ENCODE measurements around the gene PEAK3. TPM values are rescaled to one million over a fixed set of nuclear protein-coding genes. Genes with fewer than 3 reads are reported as not detected.
A peak's percentile ranks its signal among the peaks of the same experiment; 100 is the strongest.

PEAK3 gene
- total RNA-seq, 2 experiments from 2014 or later, result not detected

DNA sequence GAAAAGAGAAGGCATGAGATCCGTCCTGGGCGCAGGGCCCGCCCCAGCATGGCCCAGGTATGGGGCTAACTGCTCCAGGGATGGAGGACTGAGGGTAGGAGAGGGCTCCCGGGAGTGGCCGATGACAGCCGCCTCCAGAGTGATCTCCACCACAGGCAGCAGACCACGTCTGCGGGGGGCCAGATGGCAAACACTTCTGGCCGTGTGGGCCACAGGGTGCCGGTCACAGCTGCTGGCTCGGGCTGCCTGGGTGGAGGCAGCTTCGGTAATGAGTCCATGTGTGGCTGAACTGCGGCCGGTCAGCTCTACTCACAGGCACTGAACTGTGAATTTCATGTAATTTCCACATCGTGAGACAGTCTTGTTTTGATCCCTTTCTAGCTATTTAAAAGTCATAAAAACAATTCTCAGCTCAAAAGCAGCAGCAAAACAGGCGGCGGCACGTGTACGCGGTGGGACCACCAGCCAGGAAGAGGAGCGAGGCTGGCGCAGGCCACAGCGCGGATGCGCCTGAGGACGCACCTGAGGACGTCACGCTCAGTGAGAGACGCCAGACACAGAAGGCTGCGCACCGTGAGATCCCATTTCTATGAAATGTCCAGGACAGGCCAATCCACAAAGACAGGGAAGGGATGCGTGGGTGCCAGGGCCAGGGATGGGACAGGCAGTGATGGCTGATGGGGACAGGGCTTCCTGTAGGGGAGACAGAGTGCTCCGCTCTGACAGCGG, 42.4 kb upstream of the PEAK3 start:
- Mint-ChIP-seq H3K27me3 (no peaks in the 10 kb centered on the region), H3K9me3 (no peaks in the 10 kb centered on the region), H3K36me3 (peaks cover 37% of the 10 kb centered on the region), H3K27ac (no peak overlapping the region), H3K4me3 (no peak overlapping the region), H3K4me1 (ENCODE audit: low read depth) (peaks cover 29% of the 10 kb centered on the region)
- POLR2A ChIA-PET, result no interaction called here
- CTCF ChIA-PET, result no interaction called here
- DNase-seq, result no peak
- intact Hi-C loops (cut with micrococcal nuclease), result no loop called here

DNA sequence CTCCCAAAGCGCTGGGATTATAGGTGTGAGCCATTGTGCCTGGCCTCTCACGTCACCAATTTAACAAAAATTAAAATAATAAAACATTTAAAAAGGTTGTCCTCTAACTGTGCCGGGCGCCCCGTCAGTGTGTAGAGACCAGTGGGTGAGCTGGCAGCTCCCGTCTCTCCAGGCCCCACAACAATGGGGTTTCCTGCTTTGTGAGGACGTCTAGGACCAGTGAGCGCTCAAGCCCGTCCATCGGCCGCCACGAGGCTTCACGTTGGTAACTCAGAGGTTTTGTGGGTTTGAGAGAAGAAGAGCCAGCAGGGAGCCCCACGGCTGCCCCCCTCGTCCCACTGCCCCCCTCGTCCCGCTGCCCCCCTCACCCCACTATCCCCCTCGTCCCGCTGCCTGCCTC, 41.7 kb upstream of the PEAK3 start:
- H3K27ac Mint-ChIP-seq, result no peak overlapping the region
- no peaks in the 10 kb centered on the region for H3K9me3 Mint-ChIP-seq
- peaks cover 25% of the 10 kb centered on the region for H3K4me1 Mint-ChIP-seq (ENCODE audit: low read depth)
- no peak for DNase-seq
- no peak overlapping the region for H3K4me3 Mint-ChIP-seq
- POLR2A ChIA-PET, result no interaction called here
- no peaks in the 10 kb centered on the region for H3K27me3 Mint-ChIP-seq
- peaks cover 37% of the 10 kb centered on the region for H3K36me3 Mint-ChIP-seq
- intact Hi-C loops (cut with micrococcal nuclease), result no loop called here
- CTCF ChIA-PET, result interaction anchor here (0.9 to 1.5 kb wide), 2 partner anchors 62 to 68 kb away, joined by 3 to 4 read pairs; no protein-coding TSS in a partner anchor

DNA sequence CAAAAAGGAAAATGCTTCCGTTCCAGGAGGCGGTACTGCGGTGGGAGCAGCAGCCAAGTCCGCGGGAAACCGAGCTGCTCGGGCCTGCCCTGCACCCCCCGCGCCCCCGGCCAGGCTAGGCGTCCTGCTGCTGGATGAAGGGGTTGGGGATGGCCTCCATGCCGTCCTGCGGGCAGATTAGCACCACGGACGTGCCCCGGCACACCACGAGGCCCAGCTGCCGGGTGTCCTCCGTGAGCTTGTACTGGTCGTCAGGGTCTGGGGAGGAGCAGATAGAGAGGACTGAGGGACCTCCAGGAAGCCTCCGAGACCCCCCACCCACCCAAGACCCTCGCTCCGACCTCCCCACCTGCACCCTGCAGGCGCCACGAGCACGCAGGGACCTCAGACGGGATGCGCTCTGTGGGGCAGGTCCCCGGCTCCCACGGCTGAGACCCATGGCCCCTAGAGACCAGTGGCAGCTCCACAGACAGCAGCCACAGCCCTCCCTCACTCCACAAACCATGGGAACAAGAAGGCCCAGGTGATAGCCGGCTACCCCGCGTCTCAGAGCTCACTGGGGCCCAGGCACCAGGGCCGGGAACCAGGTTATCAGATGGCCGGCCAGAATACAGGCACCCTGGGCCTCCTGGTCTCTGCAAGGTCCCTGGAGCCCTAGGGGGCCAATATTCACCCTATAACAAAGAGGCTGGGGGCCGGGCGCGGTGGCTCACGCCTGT, 39.7 kb upstream of the PEAK3 start:
- Mint-ChIP-seq H3K27me3 (no peaks in the 10 kb centered on the region), H3K27ac (no peak overlapping the region), H3K4me1 (ENCODE audit: low read depth) (peaks cover 14% of the 10 kb centered on the region), H3K9me3 (no peaks in the 10 kb centered on the region), H3K36me3 (peaks cover 25% of the 10 kb centered on the region), H3K4me3 (no peak overlapping the region)
- DNase-seq, result no peak
- ChIA-PET CTCF (no interaction called here), POLR2A (no interaction called here)
- intact Hi-C loops (cut with micrococcal nuclease), result no loop called here

DNA sequence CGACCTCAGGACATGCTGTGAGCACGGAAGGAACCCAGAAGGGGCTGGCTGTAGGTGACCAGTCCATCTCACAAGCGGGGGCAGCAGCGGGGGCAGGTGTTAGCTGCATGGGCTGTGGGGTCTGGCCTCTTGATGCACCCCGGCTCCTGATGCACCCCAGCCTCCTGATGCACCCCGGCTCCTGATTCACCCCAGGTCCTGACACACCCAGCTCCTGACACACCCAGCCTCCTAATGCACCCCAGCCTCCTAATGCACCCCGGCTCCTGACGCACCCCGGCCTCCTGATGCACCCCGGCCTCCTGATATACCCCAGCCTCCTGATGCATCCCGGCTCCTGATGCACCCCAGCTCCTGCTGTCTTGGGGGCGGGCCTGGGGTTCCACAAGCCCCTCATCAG, 39.0 kb upstream of the PEAK3 start:
- peaks cover 19% of the 10 kb centered on the region for H3K36me3 Mint-ChIP-seq
- POLR2A ChIA-PET, result interaction anchor here (0.5 to 0.6 kb wide), 2 partner anchors 24 to 64 kb away, joined by 3 read pairs; no protein-coding TSS in a partner anchor
- no peak for DNase-seq
- intact Hi-C loops (cut with micrococcal nuclease), result no loop called here
- no peaks in the 10 kb centered on the region for H3K27me3 Mint-ChIP-seq
- no peak overlapping the region for H3K4me3 Mint-ChIP-seq
- CTCF ChIA-PET, result no interaction called here
- peaks cover 7% of the 10 kb centered on the region for H3K4me1 Mint-ChIP-seq (ENCODE audit: low read depth)
- H3K27ac Mint-ChIP-seq, result no peak overlapping the region
- H3K9me3 Mint-ChIP-seq, result peaks cover under 1% of the 10 kb centered on the region

DNA sequence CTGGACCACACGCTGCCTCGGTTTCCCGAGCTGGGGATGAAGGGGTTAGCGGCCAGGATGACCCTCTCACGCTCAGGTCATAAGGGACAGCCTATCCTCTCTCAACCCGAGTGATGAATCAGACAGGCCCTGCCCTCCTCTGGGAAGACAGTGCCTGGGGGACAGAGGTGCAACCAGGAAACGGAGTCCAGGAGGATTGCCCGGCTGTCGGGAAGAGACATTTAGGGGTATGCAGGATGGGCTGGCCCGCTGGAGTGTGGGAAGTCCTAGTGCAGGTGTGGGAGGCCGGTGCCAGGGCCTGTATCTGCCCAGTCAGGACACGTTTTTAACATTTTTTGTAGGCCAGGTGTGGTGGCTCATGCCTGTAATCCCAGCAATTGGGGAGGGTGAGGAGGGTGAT, 38.1 kb upstream of the PEAK3 start:
- Mint-ChIP-seq H3K9me3 (peaks cover 9% of the 10 kb centered on the region), H3K4me1 (ENCODE audit: low read depth) (no peaks in the 10 kb centered on the region), H3K27ac (no peak overlapping the region), H3K4me3 (no peak overlapping the region), H3K27me3 (peaks cover under 1% of the 10 kb centered on the region), H3K36me3 (peaks cover 14% of the 10 kb centered on the region)
- ChIA-PET CTCF (no interaction called here), POLR2A (no interaction called here)
- no peak for DNase-seq
- intact Hi-C loops (cut with micrococcal nuclease), result no loop called here

DNA sequence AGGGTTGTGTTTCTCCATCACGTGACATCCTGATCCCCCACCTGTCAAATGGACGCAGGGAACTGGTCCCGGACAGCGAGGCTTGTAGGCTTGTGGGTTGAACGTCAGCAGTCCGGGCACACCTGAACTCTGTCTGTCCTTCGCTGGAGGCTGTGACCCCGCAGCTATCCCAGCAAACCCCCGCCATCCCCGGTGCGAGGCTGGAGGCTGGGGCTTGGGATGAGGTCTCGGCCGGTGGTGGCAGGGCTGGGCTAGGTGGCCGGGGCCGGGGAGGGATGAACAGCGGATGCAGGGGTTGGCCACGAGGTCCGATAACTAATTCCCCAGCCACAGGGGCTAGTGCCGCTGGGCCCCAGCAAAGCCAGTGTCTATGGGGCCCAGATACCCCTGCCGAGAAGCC, 37.6 kb upstream of the PEAK3 start:
- Mint-ChIP-seq H3K27me3 (peaks cover 5% of the 10 kb centered on the region), H3K36me3 (peaks cover 16% of the 10 kb centered on the region), H3K4me3 (no peak overlapping the region), H3K27ac (no peak overlapping the region), H3K4me1 (ENCODE audit: low read depth) (no peaks in the 10 kb centered on the region), H3K9me3 (peaks cover 14% of the 10 kb centered on the region)
- no peak for DNase-seq
- intact Hi-C loops (cut with micrococcal nuclease), result no loop called here
- POLR2A ChIA-PET, result no interaction called here
- CTCF ChIA-PET, result no interaction called here

DNA sequence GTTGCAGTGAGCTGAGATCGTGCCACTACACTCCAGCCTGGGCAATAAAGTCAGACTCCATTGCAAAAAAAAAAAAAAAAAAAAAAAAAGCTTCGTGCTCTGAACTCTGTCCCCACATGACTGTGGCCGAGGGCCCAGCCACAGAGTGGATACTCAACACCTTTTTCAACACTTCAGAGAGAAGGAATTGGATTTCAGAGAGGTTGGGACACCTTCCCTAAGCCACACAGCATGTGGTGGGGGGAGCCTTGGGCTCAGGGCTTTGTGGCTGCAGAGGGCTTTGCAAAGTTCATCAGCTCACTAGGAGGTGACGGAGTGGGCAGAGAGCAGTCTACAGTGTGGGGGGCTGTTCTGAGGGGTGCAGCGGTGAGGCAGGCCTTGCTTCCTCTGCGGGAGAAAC, 36.9 kb upstream of the PEAK3 start:
- intact Hi-C loops (cut with micrococcal nuclease), result no loop called here
- POLR2A ChIA-PET, result interaction anchor here (0.8 kb wide), 1 partner anchor 88 kb away, joined by 3 read pairs; no protein-coding TSS in a partner anchor
- H3K36me3 Mint-ChIP-seq, result peaks cover 10% of the 10 kb centered on the region
- H3K27me3 Mint-ChIP-seq, result peaks cover 6% of the 10 kb centered on the region
- peaks cover 18% of the 10 kb centered on the region for H3K9me3 Mint-ChIP-seq
- H3K4me3 Mint-ChIP-seq, result no peak overlapping the region
- no peaks in the 10 kb centered on the region for H3K4me1 Mint-ChIP-seq (ENCODE audit: low read depth)
- CTCF ChIA-PET, result no interaction called here
- H3K27ac Mint-ChIP-seq, result no peak overlapping the region
- DNase-seq, result no peak

DNA sequence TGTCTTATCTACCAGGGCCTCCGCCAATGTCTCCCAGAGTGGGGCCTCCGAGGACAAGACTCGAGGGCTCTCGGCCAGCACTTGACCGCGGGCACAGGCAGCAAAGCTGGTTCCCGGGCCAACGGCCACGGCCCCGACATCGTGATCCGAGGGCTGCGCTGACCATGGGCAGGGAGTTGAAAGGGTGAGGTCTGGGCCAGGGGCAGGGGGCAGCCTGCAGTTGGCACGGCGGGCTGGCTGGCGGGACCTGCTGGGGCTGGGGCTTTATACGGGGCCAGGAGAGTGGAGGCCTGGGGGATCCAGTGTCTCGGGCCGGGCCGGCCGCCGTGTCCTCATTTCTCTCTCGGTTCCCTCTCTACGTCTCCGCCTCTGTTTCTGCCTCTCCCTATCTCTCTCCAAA, 35.8 kb upstream of the PEAK3 start:
- DNase-seq, result no peak
- H3K9me3 Mint-ChIP-seq, result peaks cover 18% of the 10 kb centered on the region
- intact Hi-C loops (cut with micrococcal nuclease), result no loop called here
- H3K27me3 Mint-ChIP-seq, result peaks cover 14% of the 10 kb centered on the region
- ChIA-PET POLR2A (no interaction called here), CTCF (interaction anchor here (1.5 kb wide), 1 partner anchor 9 kb away, joined by 3 read pairs; no protein-coding TSS in a partner anchor)
- H3K36me3 Mint-ChIP-seq, result peaks cover 6% of the 10 kb centered on the region
- no peak overlapping the region for H3K4me3 Mint-ChIP-seq
- H3K27ac Mint-ChIP-seq, result no peak overlapping the region
- H3K4me1 Mint-ChIP-seq (ENCODE audit: low read depth), result no peaks in the 10 kb centered on the region

DNA sequence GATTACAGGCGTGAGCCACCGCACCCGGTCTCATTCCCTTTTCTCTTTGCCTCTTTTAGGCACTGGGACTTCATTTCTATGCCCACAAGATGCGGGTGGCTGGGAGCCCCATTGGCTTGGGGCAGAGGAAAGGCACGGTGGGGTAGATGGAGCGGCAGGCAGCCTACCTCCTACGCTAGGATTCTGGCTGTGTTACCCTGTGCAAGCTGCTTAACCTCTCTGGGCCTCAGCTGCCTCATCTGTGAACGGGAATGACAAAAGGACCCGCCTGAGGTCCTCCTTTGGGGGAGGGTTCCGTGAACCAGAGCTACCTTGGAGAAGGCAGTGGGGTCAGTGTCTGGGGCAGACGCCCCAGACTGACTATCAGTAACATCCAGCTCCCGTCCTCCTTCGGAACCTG, 35.3 kb upstream of the PEAK3 start:
- H3K9me3 Mint-ChIP-seq, result peaks cover 18% of the 10 kb centered on the region
- no peak overlapping the region for H3K4me3 Mint-ChIP-seq
- ChIA-PET CTCF (interaction anchor here (1.5 kb wide), 1 partner anchor 9 kb away, joined by 3 read pairs; no protein-coding TSS in a partner anchor), POLR2A (no interaction called here)
- H3K4me1 Mint-ChIP-seq (ENCODE audit: low read depth), result no peaks in the 10 kb centered on the region
- no peak for DNase-seq
- H3K27me3 Mint-ChIP-seq, result peaks cover 14% of the 10 kb centered on the region
- intact Hi-C loops (cut with micrococcal nuclease), result no loop called here
- peaks cover 6% of the 10 kb centered on the region for H3K36me3 Mint-ChIP-seq
- H3K27ac Mint-ChIP-seq, result no peak overlapping the region

DNA sequence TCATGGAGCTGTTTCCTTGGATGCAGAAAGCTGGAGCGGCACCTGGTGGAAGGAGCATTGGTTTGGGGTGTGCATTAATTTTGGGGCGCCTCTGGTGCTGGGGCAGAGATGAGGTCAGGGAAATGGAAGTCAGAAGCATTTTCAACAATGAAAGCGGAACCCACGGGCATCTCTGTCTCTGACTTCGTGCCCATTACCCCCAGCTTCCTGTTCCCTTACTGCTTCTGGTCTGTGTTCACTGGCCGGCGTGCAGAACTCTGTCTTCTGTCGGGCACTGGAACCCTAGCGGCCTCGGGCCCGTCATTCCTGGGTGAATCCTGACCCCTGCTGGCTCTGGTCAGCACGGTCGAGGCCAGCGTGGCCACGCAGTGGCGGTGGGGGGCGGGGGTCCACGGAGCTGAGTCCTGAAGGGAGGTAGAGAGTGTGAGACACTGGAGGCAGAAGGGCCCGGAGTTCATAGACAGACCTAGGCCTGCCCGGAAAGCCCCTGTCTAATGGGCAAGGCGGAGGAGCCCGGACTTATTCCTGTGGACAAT, 33.9 kb upstream of the PEAK3 start:
- ChIA-PET POLR2A (no interaction called here), CTCF (interaction anchor here (0.6 to 1.4 kb wide), 3 partner anchors 11 to 78 kb away, joined by 3 to 4 read pairs (median 3); no protein-coding TSS in a partner anchor)
- peaks cover 6% of the 10 kb centered on the region for H3K36me3 Mint-ChIP-seq
- peak; percentile 38 for DNase-seq
- intact Hi-C loops (cut with micrococcal nuclease), result no loop called here
- H3K9me3 Mint-ChIP-seq, result peaks cover 18% of the 10 kb centered on the region
- H3K27ac Mint-ChIP-seq, result no peak overlapping the region
- H3K27me3 Mint-ChIP-seq, result peaks cover 14% of the 10 kb centered on the region
- no peak overlapping the region for H3K4me3 Mint-ChIP-seq
- H3K4me1 Mint-ChIP-seq (ENCODE audit: low read depth), result no peaks in the 10 kb centered on the region

DNA sequence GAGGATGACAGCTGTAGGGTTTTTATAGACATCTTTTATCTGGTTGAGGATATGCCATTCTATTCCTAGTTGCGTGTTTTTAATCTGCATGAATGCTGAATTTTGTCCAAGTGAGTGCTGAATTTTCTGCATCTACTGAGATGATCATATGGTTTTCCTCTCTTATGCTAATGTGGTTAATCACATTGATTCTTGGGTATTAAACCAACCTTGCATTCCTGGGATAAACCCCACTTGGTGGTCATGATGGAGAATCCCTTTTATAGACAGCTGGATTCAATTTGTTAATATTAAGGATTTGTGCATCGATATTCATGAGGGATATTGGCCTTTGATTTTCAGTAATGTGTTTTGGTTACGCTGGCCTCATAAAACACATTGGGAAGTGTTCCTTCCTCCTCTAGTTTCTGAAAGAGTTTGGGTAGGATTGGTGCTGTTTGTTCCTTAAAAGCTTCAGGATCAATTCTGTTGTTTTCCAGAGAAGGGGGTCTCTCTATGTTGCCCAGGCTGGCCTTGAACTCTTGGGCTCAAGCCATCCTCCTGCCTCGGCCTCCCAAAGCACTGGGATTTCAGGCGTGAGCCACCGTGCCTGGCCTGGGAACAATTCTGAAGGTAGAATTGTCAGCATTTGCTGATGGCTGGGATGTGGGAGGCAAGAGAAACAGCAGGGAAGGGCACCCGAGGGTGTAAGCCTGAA, 33.3 kb upstream of the PEAK3 start:
- intact Hi-C loops (cut with micrococcal nuclease), result no loop called here
- DNase-seq, result no peak
- peaks cover 14% of the 10 kb centered on the region for H3K27me3 Mint-ChIP-seq
- peaks cover 18% of the 10 kb centered on the region for H3K9me3 Mint-ChIP-seq
- ChIA-PET POLR2A (no interaction called here), CTCF (interaction anchor here (0.6 to 1.4 kb wide), 3 partner anchors 11 to 617 kb away, joined by 3 to 4 read pairs (median 3); no protein-coding TSS in a partner anchor)
- no peak overlapping the region for H3K4me3 Mint-ChIP-seq
- peaks cover 6% of the 10 kb centered on the region for H3K36me3 Mint-ChIP-seq
- H3K27ac Mint-ChIP-seq, result no peak overlapping the region
- no peaks in the 10 kb centered on the region for H3K4me1 Mint-ChIP-seq (ENCODE audit: low read depth)

DNA sequence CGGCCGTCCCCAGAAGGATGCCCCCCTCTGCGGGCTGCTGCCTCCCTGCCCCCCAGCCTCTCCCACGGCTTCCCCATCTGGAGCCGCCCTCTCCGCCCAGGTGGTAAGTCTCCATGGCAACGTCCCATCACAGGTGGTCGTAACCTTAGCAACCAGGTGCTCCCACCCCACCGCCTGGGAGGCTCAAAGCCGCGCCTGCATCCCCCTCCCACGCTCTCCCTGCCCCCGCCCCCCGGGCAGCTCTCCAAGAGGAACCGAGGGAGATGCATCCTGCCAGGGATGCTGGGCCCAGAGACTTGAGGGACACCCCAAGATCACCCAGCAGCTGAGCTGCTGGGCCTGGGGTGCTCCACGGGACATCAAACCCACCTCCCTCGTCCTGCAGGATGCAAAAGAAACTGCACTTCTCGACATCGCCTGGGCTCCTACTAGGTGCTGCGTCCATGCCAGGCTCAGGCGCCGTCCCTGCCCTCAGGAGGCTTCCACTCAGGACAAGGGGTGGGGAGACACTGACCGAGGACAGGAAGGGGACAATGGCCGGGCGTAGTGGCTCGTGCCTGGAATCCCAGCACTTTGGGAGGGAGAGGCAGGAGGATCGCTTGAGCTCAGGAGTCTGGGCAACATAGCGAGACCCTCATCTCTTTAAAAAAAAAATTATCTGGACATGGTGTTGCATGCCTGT, 31.0 kb upstream of the PEAK3 start:
- ChIA-PET POLR2A (no interaction called here), CTCF (no interaction called here)
- Mint-ChIP-seq H3K36me3 (peaks cover 6% of the 10 kb centered on the region), H3K4me1 (ENCODE audit: low read depth) (peaks cover 2% of the 10 kb centered on the region), H3K4me3 (no peak overlapping the region), H3K27me3 (peaks cover 28% of the 10 kb centered on the region), H3K27ac (no peak overlapping the region), H3K9me3 (peaks cover 18% of the 10 kb centered on the region)
- intact Hi-C loops (cut with micrococcal nuclease), result no loop called here
- DNase-seq, result no peak
